ENCODE results near the gene NOS2. TPM values are rescaled to one million over a fixed set of nuclear protein-coding genes. Genes with fewer than 3 reads are reported as not detected.

NOS2 gene
- total RNA-seq, 2 donors from 2014 or later, result 0.11 to 0.20 TPM

GRCh38 chr17:27793906-27794569 is 6.3 kb downstream of the NOS2 start:
- H3K4me1 ChIP-seq, result peaks cover 0 to 13% of the 10 kb centered on the region in 2 donors
- DNase-seq (ENCODE audit: low spot score), result no peak
- no peaks in the 10 kb centered on the region for H3K9me3 ChIP-seq
- no peak for TF ChIP-seq CTCF (IDR thresholded peaks at IDR 0.05)
- H3K4me3 ChIP-seq, result peak overlapping the region; percentile 11 to 44
- no peaks in the 10 kb centered on the region for H3K27me3 ChIP-seq
- no peaks in the 10 kb centered on the region for H3K36me3 ChIP-seq
- H3K27ac ChIP-seq, result no peak overlapping the region

GRCh38 chr17:27793168-27793905 is 7.0 kb downstream of the NOS2 start:
- peaks cover 0 to 13% of the 10 kb centered on the region in 2 donors for H3K4me1 ChIP-seq
- TF ChIP-seq CTCF (IDR thresholded peaks at IDR 0.05), result no peak
- no peak for DNase-seq (ENCODE audit: low spot score)
- H3K4me3 ChIP-seq, result peak overlapping the region; percentile 11 to 44
- H3K36me3 ChIP-seq, result no peaks in the 10 kb centered on the region
- H3K27ac ChIP-seq, result no peak overlapping the region
- H3K9me3 ChIP-seq, result no peaks in the 10 kb centered on the region
- H3K27me3 ChIP-seq, result no peaks in the 10 kb centered on the region

GRCh38 chr17:27792095-27792494 is 8.2 kb downstream of the NOS2 start:
- Histone ChIP-seq H3K27me3 (no peaks in the 10 kb centered on the region), H3K9me3 (no peaks in the 10 kb centered on the region), H3K27ac (no peak overlapping the region), H3K4me3 (no peak overlapping the region), H3K4me1 (peaks cover 0 to 13% of the 10 kb centered on the region in 2 donors), H3K36me3 (no peaks in the 10 kb centered on the region)
- TF ChIP-seq CTCF (IDR thresholded peaks at IDR 0.05), result no peak
- no peak for DNase-seq (ENCODE audit: low spot score)

GRCh38 chr17:27788919-27789318 is 11.4 kb downstream of the NOS2 start:
- no peak overlapping the region for H3K4me3 ChIP-seq
- no peak for TF ChIP-seq CTCF (IDR thresholded peaks at IDR 0.05)
- H3K4me1 ChIP-seq, result peaks cover 0 to 11% of the 10 kb centered on the region in 2 donors
- no peaks in the 10 kb centered on the region for H3K27me3 ChIP-seq
- H3K36me3 ChIP-seq, result no peaks in the 10 kb centered on the region
- no peaks in the 10 kb centered on the region for H3K9me3 ChIP-seq
- DNase-seq (ENCODE audit: low spot score), result no peak
- H3K27ac ChIP-seq, result no peak overlapping the region

- no peak overlapping the region for H3K4me3 ChIP-seq
- no peaks in the 10 kb centered on the region for H3K9me3 ChIP-seq
- no peaks in the 10 kb centered on the region for H3K36me3 ChIP-seq
- no peak for TF ChIP-seq CTCF (IDR thresholded peaks at IDR 0.05)
- no peak for DNase-seq (ENCODE audit: low spot score)
- H3K27ac ChIP-seq, result no peak overlapping the region
- H3K27me3 ChIP-seq, result no peaks in the 10 kb centered on the region
- H3K4me1 ChIP-seq, result no peaks in the 10 kb centered on the region
Observed at GRCh38 chr17:27783440-27784350, 16.6 kb downstream of the NOS2 start.
